Measurements from ENCODE around the gene CLCN4. TPM values are rescaled to one million over a fixed set of nuclear protein-coding genes. Genes with fewer than 3 reads are reported as not detected.

CLCN4 gene
- total and polyA plus RNA-seq, 2 of the 8 experiments (the other 6 are each of a cell fraction or from before 2014, with no cell fraction given): 3.3 to 11.2 TPM

DNA sequence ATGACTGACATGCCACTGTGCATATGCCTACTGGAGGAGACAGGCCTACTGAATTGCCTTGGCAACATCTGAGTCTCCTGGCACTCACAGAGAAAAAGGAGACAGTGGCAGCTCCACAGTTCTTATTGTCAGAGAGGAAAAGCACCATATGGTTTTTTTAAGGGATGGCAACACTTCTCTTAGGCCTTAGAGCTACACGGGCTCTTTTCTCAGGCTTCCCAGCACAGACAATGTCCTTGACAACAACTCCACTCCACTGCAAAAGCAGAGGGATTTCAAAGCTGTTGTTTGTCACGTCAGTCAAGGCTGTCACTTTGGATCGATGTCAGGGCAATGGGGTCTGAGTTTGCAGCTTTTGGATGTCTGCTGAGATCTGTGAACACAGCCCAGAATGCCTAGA, 4.7 kb upstream of the CLCN4 start:
- Histone ChIP-seq H3K9me3 (ENCODE audit: insufficient read depth in 2 of 2, low read depth in 1 of 2, low read length in 1 of 2) (no peaks in the 10 kb centered on the region), H3K18ac (ENCODE audit: extremely low read depth, low read length) (no peak overlapping the region), H3K23me2 (ENCODE audit: low read depth, low read length) (no peaks in the 10 kb centered on the region), H3K4ac (replicated peaks; ENCODE audit: insufficient read length, low read depth, low read length) (no peak overlapping the region), H2BK20ac (ENCODE audit: low read length) (no peak overlapping the region), H2BK120ac (replicated peaks; ENCODE audit: low read depth, low read length) (no peak overlapping the region), H3K27me3 (replicated peaks in 1 of 4; ENCODE audit: control insufficient read depth in 3 of 4, extremely low read depth in 1 of 4, insufficient read depth in 3 of 4, low read length in 3 of 4) (no peaks in the 10 kb centered on the region), H3K4me2 (ENCODE audit: insufficient read depth in 1 of 2, low read depth in 2 of 2, low read length in 2 of 2) (no peak overlapping the region), H4K8ac (ENCODE audit: extremely low read depth, insufficient read depth, low read length) (no peak overlapping the region), H3K14ac (ENCODE audit: insufficient read length) (no peak overlapping the region), H2AFZ (ENCODE audit: low read length) (no peak overlapping the region), H3K56ac (replicated peaks; ENCODE audit: insufficient read length, low read depth, low read length) (no peak overlapping the region), H3K9ac (replicated peaks in 1 of 4; ENCODE audit: extremely low read depth in 1 of 4, low read depth in 3 of 4, low read length in 3 of 4) (no peak overlapping the region), H3K23ac (ENCODE audit: insufficient read length) (no peak overlapping the region), H3K79me1 (ENCODE audit: low read depth, low read length) (no peaks in the 10 kb centered on the region), H3K27ac (ENCODE audit: low read depth, low read length) (no peak overlapping the region), H3K4me3 (ENCODE audit: extremely low read depth in 1 of 4, insufficient read depth in 2 of 4, low read depth in 3 of 4, low read length in 4 of 4) (no peak overlapping the region), H2BK5ac (ENCODE audit: low read depth, low read length) (no peak overlapping the region), H3K79me2 (ENCODE audit: control insufficient read depth in 1 of 2, insufficient read depth in 2 of 2, low read length in 2 of 2) (no peaks in the 10 kb centered on the region), H2BK12ac (ENCODE audit: low read depth, low read length) (no peak overlapping the region), H2BK15ac (ENCODE audit: low read length) (no peak overlapping the region), H3K4me1 (replicated peaks in 1 of 4; ENCODE audit: control insufficient read depth in 3 of 4, insufficient read depth in 4 of 4, low read length in 3 of 4) (peaks cover 0 to 3% (median 1%) of the 10 kb centered on the region in 4 experiments; a peak in 2 of 7 replicates), H3K36me3 (ENCODE audit: control insufficient read depth in 2 of 4, insufficient read depth in 4 of 4, low read length in 3 of 4) (no peaks in the 10 kb centered on the region), H4K20me1 (replicated peaks in 1 of 2; ENCODE audit: control insufficient read depth in 1 of 2, insufficient read depth in 2 of 2, low read length in 2 of 2) (no peaks in the 10 kb centered on the region), H4K91ac (replicated peaks; ENCODE audit: insufficient read length, low read length) (no peak overlapping the region), H4K5ac (ENCODE audit: insufficient read length, low read depth, low read length) (no peak overlapping the region), H2AK5ac (ENCODE audit: low read depth, low read length) (no peak overlapping the region)
- POLR2A ChIA-PET (ENCODE audit: partially characterized antibody): interaction anchor here (0.8 kb wide), 1 partner anchor 21 kb away, joined by 3 read pairs; no protein-coding TSS in a partner anchor
- DNase-seq (ENCODE audit: low read depth in 1 of 2, low spot score in 2 of 2) (no peak), FAIRE-seq (no peak)
- 90% methylated on average over 2 of the region's 3 CpGs; no CpG with 5 or more reads in 1 of the 2 experiments for WGBS, 2 experiments (ENCODE audit: extremely low coverage in 1 of 2, insufficient coverage in 1 of 2, insufficient read length in 1 of 2, insufficient replicate concordance in 2 of 2, low coverage in 1 of 2, low lambda C conversion rate in 2 of 2, missing lambda C conversion rate in 1 of 2)
- CTCF ChIA-PET (ENCODE audit: partially characterized antibody): interaction anchor here (1.9 kb wide), 1 partner anchor 32 kb away, joined by 6 read pairs; no protein-coding TSS in a partner anchor
- TF ChIP-seq GABPA (IDR thresholded peaks at IDR 0.05; ENCODE audit: borderline replicate concordance, insufficient read depth, low read length): no peak
- TF ChIP-seq CEBPB (IDR thresholded peaks at IDR 0.05; ENCODE audit: low read depth, low read length): no peak
- no peak for TF ChIP-seq HDAC6 (IDR thresholded peaks at IDR 0.05; ENCODE audit: low read depth, low read length)
